ENCODE data around the gene ZBED5.

GRCh38 chr11:10855295-10855694 is 2.6 kb downstream of the ZBED5 start:
- TF ChIP-seq CTCF (IDR thresholded peaks at IDR 0.05; ENCODE audit: poor library complexity, severe bottlenecking) = no peak
- TF ChIP-seq EP300 (conservative IDR thresholded peaks at IDR 0.05; ENCODE audit: poor library complexity, severe bottlenecking) = no peak
- no peak for TF ChIP-seq RAD21 (conservative IDR thresholded peaks at IDR 0.05)

Measured in neural cell (in vitro differentiated cells).